ENCODE results near the gene ADAMTS17.

ADAMTS17 gene

DNA sequence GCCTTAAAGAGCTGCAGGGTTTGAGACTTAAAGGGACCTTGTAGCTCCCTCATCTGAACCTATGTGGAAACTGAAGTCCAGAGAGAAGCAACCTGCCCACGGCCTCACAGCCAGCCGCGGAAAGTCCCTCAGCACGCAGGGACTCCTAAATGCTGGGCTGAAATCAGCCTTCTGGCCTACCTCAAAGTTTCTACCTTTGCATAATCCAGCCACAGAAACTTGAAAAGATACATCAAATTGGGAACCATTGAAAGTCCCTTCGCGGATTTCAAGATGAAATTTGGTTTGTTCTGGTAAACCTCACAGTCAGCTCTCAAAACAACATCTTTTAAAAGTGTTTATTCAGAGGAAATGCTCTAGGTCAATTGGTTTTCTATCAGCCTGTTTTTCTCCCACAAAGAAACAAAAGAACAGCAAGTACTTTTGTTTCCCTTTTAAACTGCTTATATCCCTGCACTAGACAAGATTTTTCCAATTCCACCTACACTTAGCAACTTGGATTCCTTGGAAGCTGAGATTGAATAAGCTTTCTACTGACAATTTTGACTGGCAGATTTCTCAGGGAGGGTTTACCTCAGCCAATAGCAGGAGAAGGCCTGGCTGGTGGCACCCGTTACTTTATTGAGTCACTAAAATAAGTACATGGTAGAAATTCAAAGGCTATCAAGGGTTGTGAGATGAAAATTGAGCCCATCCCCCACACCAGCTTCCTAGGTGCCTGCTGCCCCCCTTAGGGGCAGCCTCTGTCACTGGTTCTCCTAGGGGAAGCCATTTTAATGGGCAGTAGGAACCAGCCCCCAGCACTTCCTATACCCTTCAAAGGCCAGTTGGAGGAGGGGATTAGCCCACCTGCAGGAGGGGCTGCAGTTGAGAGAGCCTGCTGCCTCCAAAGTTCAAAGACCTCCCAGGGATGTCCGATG is 171.2 kb downstream of the ADAMTS17 start:
- DNase-seq (ENCODE audit: low read depth in 2 of 2): no peak

DNA sequence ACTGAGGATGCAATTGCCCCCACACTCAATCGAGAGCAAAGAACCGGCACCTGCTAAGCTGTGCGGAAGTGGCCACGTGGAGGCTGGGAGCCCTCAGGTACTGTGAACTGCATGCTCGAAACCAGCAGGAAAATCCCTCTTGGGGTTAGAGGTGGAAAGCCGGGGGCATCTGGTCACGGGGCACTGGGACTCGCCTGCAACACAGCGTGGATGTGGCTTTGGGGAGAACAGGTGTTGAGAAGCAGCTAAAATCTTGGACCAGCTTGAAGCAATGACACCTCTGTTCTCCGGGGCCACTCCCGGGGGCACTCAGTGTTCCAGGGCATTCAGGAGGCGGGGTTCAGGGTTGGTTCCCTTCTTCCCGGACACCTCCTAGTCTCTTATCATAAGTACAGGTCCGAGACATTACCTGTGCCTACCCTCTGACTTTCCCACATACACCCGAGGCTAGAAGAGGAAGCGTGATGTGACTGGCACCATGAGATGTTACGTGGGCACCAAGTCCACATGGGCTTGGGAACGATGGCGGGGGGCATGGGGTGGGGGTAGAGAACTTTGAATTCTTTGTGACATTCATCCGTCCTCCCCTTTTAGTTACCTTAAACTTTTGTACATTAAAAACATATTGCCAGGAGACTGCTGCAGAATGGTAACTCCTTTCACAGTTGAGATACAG is 172.0 kb downstream of the ADAMTS17 start:
- DNase-seq (ENCODE audit: low read depth in 2 of 2): no peak

DNA sequence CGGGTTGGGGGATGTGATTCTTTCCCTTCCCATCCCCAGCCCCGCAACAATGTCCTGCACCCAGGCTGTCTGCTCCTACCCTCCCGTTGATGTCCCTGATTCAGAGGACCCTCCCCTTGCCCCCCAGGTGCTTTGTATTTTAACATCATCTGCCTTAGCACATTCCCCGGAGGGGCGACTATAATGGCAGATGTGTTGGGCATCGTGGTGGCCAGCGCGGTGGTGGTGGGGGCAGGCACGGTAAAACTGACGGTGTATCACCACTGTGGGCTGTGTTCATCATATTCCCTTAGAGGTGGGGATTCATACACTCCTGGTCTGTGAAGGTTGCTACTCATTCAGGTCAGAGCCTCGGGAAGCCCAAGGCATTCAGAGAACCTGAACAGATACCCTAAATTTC is 173.0 kb downstream of the ADAMTS17 start:
- DNase-seq (ENCODE audit: low read depth in 2 of 2): no peak

DNA sequence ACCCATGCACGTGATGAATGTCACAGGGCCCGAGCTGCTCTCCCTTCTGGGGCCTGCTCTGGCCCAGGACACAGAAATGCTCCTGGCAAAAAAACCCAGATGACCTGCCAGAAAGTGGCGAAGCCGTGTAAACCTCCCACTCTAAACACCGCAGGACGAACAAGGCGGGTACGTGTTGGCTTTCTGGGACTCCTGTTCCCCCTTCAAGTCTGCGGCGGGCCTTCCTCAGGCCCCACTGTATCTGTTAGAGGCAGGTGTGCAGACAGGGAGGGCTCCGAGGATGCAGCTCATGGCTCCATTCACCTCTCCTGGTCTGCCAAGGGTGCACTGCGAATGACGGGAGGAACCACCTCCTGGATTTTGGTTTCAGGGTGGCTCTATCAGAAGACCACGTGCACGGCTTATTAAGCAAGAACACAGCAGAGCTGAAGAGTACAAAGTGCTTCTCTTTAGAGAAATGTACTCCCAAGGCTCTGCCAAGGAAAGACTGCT is 173.8 kb downstream of the ADAMTS17 start:
- no peak for DNase-seq (ENCODE audit: low read depth in 2 of 2)

DNA sequence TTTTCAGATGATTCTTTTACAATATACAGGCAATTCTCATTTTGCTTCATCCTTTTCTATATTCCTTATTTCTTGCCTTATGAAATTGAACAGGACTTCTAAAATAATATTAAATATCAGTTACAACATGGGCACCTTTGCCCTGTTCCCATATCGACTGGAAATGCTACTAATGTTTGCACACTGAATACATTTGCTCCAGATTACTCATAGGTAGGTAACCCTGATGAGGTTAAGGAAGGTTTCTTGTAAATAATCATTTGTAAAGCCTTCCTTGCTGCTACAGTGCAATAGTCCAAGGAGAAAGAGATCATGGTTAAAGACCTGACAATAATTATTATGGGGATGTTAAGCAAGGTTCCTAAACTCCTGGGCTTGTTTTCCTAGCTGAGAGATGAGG is 175.5 kb downstream of the ADAMTS17 start:
- DNase-seq (ENCODE audit: low read depth in 2 of 2): no peak

DNA sequence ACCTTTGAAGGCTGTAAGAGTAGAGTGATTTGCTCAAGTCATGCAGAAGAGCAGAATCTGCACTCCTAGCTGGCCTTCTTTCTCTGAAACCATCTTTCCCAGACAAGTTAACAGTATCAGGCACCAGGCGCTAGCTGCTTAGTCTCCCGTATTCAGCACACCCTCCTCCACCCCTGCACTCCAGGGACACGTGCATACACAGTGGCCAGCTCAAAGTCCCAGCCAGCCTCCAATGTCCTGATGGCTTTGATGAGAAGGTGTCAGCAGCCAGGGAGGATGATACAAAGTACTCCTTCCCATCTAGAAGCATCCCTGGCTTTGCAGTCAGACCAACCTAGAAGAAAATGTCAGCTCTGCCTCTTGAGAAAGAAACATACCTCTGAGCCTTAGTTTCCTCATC is 177.8 kb downstream of the ADAMTS17 start:
- no peak for DNase-seq (ENCODE audit: low read depth in 2 of 2)

DNA sequence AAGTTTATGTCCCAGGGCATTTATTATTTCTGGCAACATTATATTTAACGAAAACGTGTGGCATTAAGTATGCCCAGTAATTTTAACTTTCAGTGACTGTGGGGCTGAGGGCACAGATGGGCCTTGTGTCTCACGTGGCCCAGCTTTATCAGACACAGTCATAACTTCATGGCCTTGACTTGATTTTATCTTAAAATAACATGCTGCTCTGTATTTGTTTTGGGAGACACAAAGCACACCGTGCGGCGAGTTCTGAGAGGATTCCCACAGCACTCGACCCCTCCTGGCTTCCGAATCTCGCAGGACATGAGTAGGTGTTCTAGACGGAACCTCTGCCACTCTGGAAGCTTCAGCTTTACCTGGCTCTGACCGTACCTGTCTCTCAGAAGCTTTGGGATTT is 180.8 kb downstream of the ADAMTS17 start:
- no peak for DNase-seq (ENCODE audit: low read depth in 2 of 2)

DNA sequence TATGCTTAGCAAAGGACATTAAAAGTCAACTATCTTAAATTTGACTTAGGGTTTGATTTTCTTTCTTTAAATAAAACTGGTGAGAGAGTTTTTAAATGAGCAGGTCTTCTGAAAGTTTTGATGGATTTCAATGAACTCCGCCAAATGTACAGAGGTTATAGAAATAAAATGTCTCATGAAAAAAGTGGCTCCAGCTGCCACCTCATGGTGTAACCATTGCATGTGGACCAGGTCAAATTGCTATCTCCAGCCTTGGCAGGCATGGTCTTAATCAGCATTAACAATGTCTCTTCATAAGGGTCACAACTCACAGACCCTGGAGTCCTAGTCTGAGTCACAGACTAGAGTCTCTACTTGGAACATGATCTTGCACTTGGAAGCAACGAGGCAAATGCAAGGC is 182.3 kb downstream of the ADAMTS17 start:
- DNase-seq (ENCODE audit: low read depth in 2 of 2): no peak

DNA sequence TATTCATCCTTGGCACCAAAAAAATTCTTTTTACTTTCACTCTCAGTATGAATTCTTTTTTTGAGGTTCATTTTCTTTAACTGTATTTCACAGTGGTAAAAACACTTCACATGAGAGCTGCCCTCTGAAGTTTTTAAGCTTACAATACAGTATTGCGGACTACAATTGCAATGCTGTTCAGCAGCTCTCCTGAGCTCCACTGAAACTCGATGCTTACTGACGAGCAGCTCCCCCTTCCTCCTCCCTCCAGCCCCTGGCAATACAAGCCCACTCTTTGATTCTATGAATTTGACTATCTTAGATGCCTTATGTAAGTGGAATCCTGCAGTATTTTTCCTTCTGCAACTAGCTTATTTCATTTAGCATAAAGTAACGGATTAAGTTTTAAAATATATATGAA is 183.4 kb downstream of the ADAMTS17 start:
- no peak for DNase-seq (ENCODE audit: low read depth in 2 of 2)

DNA sequence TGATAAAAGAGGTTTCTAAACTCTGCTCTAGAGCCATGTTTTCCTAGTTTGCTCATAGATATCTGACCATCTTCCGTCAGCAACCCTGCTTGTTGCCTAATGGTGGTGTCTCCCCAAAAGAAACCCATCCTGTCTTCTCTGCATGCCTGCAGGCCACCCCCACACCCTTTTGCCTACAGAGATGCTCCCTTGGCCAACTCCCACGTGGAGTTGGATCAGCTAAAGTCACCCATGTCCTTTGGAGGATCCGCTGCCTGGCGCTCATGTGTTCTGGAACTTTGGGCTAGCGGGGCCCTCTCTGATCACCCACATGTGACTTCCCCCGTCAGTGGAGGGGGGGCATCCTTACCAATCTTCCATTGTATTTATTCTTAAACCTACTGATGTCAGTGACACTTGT is 185.6 kb downstream of the ADAMTS17 start:
- DNase-seq (ENCODE audit: low read depth in 2 of 2): no peak

DNA sequence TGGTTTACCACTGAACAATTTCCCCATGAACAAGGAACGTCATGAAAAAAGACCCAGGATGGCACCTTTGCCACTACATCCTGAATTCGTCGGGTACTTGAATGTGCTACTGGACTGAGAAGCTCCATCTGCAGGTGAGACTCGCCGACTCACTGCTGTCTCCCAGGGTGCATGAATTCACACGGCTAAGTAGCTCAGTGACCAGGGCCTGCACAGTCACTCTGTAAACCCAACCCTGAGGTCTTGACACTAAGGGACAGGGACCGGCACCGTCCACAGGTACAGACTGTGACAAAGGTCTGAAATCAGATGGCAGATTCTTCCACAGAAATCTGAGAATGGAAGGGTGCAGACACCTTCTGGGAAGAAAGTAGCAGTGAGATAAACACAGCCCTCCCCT is 187.4 kb downstream of the ADAMTS17 start:
- DNase-seq (ENCODE audit: low read depth in 2 of 2): no peak

DNA sequence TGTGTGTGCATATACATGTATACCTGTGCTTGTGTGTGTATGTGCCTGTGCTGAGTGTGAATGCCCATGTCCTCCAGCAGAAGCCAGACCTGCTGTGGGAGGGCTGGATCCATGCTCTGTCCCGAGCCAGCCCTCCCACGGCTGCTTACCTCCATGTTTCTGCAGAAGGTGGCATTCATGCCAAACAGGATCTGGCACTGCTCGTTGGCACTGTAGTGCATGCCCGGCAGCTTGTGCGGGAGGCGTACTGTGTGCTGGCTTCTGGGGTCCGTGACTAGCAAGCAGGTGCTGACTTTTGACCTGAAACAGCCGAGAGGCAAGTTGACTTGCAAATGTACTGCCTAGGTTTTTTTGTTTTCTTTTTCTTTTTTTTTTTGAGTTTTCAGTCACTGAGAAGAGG is 189.3 kb downstream of the ADAMTS17 start:
- no peak for DNase-seq (ENCODE audit: low read depth in 2 of 2)

DNA sequence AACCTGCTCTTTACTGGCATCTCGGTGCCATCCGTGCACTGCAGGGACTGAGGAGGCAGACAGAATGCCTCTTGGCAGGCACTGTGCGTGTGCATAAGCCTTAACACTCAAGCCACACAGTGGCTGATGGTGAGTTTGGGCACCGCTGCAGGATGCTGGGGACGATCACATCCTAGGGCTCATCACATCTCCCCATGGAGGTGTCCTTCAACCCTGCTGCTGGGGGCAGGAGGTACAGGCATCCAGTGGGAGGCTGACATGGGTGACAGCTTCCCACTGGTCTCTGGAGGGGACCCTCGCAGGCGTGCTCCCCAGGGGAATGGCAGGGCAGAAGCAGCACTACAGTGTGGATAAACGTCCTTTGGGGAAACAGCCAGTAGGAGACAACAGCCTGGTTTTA is 190.9 kb downstream of the ADAMTS17 start:
- no peak for DNase-seq (ENCODE audit: low read depth in 2 of 2)

DNA sequence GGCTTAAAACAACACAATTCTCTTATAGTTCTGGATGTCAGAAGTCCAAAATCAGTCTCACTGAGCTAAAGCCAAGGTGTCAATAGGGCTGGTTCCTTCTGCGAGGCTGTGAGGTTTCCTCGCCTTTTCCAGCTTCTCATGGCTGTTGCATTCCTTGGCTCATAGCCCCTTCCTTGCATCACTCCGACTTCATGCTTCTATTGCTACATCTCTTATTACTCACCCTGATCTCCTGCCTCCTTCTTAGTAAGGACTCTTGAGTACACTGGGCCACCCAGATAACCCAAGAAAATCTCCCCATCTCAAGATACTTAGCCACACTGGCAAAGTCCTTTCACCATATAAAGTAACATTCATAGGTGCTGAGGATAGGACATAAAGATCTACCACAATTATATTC is 193.9 kb downstream of the ADAMTS17 start:
- DNase-seq (ENCODE audit: low read depth in 2 of 2): no peak

DNA sequence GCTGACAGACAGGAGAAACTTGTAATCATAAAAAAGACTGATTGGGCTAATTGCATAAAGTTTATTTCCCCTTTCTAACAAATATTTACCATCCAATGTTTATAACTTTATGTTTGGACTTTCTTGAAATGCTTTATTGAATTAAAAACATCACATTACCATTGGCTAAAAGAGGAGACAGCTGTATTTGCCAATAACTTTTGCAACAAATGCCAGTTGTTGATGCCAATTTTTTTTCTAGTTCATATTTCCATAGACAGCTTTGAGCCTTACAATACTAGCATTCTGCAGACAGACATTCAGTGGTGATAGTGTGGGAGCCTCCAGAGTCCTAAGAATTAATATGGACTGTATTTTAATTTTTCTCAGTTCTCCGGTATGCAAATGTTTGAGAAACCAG is 198.4 kb downstream of the ADAMTS17 start:
- DNase-seq (ENCODE audit: low read depth in 2 of 2): no peak

DNA sequence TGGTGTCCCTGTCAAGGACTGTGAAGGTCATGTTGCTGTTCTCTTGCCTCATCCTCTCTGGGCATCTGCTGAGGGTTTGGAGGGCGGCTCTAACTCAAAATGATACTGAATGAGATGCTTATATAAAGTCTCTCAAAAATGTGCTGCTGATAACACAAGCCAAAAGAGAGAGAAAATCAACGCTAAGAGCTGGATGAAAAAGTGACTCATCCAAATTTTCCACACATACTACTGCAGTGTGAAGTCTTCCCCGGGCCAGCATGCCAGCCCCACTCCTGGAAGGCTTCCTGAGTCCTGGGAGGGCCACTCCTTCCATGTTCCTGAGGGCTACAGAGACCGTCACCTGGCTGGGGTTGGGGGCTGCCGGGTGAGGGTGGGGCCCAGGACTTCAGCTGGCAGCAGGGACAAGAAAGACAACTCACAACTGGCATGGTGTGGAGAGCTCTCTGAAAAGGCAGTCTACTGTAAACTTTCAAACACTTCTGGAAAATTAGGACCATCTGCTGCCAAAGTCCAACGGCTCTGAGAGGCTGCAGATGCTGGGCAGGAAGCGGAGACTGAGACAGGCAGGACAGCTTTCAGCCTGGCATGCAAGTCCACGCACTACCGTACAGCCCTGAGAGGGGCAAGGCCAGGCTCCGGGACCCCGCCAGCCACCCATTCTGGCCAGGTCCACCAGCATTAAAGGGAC is 200.3 kb downstream of the ADAMTS17 start:
- DNase-seq (ENCODE audit: low read depth in 2 of 2): no peak

DNA sequence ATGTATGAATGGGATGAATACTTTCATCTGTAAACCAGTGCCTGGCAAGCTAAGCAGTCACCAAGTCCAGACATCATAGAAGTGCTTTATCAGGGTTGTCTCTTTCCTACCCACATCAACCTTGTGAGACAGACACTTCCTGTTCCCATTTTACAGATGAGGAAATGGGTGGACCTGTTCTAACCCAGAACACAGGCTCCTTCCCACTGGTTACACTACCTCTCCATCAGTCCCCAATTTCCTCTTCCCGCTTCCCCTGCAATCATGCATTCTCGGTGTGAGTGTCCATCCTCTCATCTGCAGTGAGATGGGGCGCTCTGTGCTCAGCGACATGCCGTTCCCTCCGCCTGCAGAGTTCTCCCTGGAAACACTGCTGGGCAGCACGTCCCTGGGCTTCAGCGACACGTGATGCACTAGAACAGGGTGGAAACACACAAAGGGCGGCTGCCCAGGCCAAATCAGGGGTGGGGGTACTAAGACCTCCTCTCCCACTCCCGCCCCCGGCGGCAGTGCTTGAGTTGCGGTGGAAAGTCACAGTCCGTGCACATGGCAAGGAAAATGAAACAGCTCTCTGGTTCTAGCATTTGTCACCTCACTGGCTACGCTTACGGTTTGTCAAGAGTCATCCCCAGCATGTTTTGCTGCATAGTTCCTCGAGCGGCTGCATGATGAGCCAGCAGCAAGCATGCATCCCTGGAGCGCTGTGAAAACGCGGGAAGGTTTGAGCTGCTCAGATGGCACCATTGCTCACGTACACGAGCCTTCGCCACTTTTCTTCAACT is 201.1 kb downstream of the ADAMTS17 start:
- DNase-seq (ENCODE audit: low read depth in 2 of 2): no peak

DNA sequence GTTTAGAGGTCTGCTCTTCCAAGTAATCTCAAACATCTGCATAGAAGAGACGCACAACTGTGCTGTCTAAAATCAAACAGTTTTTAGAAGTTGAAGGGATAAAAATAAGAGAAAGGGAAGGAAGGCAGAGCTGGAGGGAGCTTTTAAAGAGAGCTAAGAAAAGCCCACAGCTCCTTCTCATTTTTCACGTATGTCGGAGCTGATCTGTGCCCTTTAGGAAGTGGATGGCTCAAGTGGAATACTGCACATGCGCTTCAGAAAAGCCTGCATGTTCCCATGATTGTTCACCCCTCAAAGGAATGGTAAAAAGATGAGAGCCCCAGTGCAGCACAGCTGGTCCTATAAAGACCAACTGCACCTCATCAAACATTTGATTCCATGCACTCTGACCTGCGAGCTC is 207.2 kb downstream of the ADAMTS17 start:
- DNase-seq (ENCODE audit: low read depth in 2 of 2): no peak

DNA sequence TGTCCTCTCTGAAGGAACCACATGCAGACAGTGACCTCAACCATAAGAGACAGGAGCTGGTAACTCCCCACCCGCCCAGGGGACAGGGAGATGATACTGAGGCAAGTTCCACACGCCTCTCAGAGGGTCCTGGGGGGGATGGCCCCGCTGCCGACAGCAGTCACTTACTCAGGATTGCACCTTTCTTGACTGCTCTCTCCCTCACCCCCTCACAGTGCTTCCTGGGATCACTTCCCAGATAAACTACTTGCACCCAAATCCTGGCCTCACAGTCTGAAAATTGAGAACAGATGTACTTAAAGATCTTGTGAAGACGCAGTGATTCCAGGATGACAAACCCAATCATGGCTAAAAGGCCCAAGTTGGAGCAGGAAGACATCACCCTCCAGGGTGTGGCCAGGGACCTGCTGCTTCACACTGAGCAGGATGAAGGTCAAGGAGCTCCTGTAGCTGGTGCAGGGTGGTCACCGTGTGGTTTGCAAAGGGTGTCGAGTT is 207.6 kb downstream of the ADAMTS17 start:
- no peak for DNase-seq (ENCODE audit: low read depth in 2 of 2)

DNA sequence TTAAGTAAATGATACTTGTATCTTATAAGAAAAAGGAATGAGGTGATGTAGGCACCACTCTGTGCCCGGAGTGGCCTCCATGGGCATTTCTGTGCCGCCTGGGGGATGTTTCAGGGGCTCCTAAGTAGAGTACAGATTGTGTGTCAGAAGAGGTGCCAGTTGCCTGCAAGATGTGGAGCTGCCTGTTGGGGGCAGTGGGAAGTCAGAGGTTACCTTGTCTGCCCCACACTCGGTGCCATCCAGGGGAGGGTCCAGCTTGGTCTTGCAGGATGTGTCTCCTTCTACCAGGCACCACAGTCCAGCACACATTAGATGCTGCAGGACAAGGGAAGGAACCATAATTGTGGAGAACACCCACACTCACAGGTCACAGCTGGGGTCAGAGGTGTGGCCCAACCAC is 208.8 kb downstream of the ADAMTS17 start:
- no peak for DNase-seq (ENCODE audit: low read depth in 2 of 2)

DNA sequence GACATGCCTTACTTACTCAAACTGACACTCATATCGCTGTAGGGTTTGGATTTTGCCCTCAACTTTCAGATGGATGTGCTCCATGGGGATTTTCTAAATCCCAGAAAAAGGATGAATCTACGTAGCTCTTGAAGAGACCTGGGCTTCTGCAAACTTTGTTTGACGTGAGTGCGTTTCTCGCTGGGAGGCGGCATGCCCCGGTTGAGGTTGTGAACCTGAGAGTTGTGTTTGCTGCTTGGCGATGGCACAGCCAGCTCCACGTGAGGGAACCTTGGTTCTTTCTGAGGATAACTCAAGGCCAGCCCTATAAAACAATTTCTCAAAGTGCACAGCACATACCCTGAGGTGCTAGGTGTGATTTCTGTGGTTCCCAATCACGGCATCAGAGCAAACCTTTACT is 209.5 kb downstream of the ADAMTS17 start:
- DNase-seq (ENCODE audit: low read depth in 2 of 2): no peak

All from stimulated activated CD8-positive, alpha-beta memory T cell treated with anti-CD3 and anti-CD28 coated beads, Interleukin-7, amount 100 ng/mL, for 4 hours (primary cell).